Central memory CD4-positive, alpha-beta T cell (primary cell): ENCODE results near the gene MYCL.
A peak's percentile ranks its signal among the peaks of the same experiment; 100 is the strongest.

ENCODE experiments used
- DNase-seq: peaks from one replicate; pipeline ENCODE4 v3.0.0; 2022
- total RNA-seq, 3 experiments: gene quantifications; one replicate each; lab custom pipeline; 2026; lab: John Stamatoyannopoulos, UW

MYCL gene
- 0 to 1.2 (median 0.14) reads per million in 3 experiments for total RNA-seq

DNA sequence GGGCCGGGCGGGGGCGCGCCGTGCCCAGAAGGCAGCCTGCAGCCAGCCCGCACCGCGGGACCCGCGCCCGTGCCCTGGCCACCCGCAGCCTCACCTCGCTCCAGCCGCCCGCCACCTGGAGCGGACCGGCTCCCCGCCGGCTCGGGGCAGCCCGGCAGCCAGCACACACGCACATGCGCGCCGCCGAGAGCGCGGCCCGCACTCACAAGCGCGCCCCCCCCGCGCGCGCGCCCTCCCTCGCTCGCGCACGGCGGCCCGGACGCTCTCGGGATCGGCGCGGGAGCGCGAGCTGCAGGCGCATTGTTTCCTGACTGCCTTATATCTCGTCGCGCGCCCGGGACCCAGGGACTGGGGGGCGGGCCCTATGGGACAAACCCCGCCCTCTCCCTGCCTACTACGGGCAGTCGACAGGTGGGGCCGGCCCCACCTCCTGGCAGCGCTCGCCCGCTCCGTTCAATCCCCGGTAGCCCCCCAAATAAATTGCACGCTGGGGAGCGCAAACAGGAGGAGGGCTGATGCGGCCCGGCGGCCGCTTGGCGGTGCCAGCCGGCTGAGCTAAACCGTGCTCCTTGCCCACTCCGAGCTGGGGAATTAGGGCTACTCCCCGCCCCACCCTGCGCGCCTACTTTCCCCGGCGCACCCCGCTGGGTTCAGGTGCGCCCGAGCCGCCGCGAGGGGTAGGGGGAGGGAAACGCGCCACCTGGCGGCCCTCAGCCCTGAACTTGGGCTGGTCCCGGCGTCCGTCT, at the start of gene MYCL:
TSS of gene MYCL (minus strand) at position 204 of the 746 bp plus-strand sequence. CDS start 483 bp downstream, outside the sequence.
- DNase-seq = peak; percentile 54

DNA sequence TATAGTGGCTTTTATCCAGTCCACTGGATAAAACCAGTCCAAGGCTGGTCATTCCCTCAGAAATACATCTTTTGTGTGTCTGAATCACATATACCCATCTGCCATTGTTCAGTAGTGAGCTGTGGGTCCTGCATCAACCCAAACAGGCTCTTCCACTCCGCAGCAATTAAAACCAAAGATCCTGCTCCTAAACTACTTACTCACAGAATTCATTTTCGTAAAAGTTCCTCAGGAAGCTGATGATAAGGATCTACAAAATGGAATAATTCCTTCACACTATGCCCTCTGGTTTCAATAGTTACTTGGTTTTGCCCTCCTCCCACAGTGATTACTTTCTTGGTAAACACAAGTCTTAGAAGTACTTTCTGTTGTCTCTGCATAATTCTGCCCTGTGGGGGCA, 48.2 kb upstream of the MYCL start:
- DNase-seq = no peak

GRCh38 chr1:39947260-39947659, 45.5 kb upstream of the MYCL start:
- DNase-seq = no peak

- DNase-seq = no peak
Measured at GRCh38 chr1:39946216-39946615, 44.5 kb upstream of the MYCL start.

DNA sequence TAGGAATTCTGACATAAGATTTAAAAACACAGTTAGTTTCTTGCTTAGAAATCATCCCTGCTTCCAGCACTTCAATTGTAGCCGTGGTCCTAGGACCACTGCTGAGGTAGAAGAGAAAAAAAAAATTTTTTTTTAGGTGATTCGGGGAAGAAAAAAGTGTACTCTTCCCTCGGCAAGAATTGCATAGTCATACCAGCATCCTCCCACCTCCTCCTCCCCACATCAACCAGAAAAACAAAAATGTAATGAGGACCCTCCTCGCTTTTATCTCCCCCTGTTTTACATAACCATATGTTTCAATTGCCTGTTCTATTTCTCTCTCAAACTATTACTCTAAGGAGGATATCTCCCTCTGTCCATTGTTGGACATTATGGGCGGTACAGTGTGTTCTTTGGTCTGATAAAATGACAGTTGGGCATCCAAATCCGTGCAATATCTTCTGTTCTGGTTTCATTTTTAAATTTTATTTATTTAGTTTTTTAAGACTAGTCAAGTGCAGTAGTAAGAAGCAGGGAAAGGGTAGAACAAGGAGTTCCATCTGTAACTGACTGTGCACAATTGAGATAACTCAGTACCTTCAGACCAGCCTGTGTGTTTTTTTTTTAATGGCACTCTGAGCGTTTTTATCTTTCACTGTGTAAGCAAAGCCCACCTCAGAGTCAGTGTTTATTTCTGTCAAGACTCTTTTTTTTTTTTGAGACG, 42.8 kb upstream of the MYCL start:
- no peak for DNase-seq

DNA sequence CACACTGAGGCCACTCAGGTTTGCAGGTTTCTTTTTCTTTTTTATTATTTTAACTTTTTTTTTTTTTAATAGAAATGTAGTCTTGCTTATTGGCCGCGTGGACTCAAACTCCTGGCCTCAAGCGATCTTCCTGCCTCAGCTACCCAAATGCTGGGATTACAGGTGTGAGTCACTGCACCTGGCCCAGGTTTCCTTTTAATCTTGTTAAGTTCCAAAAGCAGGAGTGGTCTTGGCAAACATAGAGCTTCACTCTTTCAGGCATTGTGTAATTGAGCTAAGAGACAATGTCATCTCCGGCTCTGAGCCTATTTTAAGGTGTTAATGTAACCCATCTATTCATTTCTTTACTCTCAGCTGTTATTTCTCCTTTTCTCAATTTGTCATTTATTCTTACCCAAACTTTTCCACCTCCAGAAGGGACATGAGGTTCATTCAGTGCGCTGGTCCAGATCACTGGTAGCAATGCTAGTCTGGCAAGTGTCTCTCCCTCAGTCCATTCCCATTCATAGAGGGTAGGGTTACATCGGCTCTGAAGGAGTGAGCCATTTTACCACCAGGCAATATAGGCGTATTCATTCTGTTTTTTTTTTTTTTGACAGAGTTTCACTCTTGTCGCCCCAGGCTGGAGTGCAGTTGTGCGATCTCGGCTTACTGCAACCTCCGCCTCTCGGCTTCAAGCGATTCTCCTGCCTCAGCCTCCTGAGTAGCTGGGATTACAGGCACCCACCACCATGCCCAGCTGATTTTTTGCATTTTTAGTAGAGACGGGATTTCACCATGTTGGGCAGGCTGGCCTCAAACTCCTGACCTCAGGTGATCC, 42.0 kb upstream of the MYCL start:
- no peak for DNase-seq

DNA sequence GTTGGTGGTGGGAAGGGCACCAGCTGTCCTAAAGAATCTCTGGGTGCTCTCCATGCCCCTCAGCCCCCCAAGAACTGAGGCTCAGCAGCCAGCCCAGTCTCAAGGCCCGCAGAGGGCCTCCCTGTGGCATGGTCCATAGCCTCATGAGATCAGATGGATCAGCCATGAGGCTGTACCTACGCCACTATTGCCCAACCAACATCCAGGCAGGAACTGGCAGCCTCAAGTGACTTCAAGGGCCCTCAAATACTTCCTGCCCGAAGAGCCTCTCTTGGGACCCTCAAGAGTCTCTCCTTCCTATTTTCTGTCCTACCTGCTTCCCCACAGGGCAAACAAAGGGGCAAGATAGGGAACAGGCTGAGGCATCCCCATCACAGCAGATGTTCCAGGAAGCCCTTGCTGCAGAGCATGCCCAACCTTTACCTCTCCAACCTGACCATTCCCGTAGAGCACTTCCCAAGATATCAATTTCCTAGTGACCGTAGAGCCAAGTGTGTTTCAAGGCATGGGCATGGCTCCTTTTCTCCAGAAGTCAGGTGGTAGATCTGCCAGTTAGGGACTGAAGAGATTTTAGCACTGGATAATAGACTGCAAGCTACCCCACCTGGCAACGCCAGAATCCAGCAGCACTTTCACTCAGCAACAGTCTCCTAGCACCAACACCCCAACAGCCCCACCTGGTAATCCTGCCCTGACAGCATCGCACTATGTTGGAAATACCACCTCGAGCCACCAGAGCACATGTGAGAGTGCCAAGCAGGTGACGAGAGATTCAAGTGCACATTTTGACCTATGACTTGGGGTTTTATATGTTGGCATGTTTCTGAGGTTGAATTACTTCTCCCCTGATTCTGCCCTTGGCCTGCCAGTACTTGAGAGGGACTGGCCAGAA, 39.5 kb upstream of the MYCL start:
- no peak for DNase-seq

DNA sequence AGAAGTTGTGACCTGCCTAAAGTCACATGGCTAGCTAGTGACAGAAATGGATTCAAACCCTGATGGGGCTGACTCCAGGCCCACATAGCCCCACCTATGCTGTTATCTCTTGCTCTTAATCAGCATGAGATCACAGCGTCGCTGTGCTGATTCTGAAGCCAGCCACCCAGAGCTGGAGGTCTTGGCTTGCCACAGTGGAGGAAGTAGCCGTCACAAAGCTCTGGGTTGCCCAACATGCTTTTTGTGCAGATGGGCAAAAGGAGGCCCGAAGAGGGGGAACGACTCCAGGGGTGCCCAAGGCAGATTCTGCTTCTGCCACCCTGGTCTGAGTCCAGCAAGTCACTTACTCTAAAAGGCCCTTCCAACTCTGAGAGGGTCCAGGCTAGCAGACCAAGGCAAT, 38.5 kb upstream of the MYCL start:
- no peak for DNase-seq

DNA sequence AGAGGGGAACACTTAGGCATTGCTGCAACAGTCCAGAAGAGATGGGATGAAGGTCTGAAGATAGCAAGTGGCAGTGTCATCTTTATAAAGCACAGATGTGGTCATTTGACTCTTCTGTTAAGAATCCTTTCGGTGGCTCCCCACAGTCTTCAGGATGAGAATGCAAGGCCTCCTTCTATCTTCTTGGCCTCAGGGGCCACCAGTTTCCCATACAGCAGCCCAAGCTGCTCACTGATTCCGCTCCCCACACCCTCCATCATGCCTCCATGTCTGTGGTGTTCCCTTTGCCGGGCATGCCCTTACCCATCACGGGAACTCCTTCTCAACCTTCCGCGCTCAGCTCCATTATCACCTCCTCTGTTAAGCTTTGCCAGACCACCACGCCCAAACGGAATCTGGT, 37.1 kb upstream of the MYCL start:
- DNase-seq = no peak

- DNase-seq = no peak
Measured at GRCh38 chr1:39936724-39937491, 35.2 kb upstream of the MYCL start.

DNA sequence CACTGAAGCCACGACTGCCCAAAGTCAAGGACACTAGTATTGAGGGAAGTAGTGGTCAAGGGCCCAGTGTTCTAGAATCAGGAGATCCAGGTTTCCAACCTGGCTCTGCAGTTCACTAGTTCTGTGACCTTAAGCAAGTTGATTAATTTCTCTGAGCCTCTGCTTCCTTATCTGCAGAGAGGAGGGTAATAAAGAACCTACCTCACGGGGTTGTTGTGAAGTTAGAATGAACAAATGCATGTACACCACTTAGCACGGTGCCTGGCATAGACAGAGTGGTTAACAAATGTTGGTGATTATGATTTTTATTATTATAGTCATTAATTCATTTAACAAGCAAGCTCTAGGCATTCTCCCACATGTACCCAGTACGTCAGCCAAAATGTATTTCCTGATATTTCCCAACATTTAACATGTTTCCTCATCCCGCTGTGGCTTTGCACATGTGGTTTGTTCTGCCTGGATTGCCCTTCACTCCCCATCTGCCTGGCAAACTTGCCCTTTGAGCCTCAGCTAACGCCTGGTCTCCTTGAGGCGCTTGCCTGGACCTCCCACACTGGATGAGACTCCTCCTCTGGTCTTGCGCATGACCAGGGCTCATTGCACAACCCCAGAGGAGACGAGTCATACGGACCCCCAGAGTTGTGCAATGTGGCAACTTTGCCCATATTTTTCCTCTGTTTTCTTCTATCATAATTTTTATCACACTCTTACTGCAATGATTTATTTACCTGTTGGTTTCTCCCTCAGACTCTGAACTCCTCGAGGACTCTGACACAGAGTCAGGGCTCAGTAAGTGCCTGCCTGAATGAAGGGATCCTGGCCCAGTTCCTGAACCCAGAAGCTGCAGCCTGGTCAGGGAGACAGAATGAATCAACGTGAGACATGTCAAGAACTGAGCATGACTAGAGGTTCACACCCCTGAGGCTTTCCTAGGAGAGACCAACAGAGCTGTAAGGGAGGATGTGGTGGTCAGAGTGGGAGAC, 32.5 kb upstream of the MYCL start:
- no peak for DNase-seq

GRCh38 chr1:39928809-39929587, 27.3 kb upstream of the MYCL start:
- DNase-seq = no peak

DNA sequence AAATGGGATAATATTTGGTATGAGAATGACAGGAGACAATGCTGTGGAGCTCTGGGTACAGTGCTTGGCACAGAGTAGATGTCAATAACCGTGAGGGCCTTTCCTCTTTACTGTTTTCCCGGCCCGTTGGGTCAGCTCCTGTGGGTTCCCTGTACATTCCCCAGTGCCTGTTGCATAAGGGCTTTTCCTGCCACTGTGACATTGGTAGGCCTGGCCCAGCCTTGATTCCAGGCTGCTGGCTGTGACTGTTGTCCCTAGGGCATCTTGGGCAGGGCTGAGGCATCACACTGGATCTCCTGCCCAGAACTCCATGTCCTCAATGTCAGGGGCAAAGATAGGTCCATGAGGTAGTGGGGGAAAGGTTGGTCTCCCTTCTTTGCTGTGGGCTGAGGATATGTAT, 25.8 kb upstream of the MYCL start:
- DNase-seq = no peak

- no peak for DNase-seq
Measured at GRCh38 chr1:39926820-39927219, 25.1 kb upstream of the MYCL start.

GRCh38 chr1:39926343-39926793, 24.7 kb upstream of the MYCL start:
- DNase-seq = no peak

- DNase-seq = no peak
Measured at GRCh38 chr1:39925721-39926342, 24.1 kb upstream of the MYCL start.

DNA sequence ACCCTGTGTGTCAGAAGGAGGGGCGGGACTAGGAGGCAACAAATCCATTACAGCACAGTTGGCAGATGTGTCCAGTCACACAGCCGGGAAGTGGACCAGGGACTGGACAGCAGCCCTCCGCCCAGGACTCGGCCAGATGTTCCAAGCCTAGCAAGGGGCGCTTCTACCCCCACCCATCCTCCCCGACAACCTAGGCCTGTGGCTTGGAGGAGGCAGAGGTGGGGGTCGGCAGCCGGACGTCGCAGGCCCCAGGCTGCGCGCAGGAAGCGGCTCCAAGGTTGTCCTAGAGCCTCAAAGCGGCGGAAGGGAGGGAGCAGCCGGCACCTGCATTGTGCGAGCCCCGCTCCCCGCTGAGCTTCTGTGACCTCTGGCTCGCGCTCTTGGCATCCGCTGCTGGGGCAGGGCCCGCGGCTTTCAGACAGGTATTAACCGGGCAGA, 20.6 kb upstream of the MYCL start:
- DNase-seq = no peak

DNA sequence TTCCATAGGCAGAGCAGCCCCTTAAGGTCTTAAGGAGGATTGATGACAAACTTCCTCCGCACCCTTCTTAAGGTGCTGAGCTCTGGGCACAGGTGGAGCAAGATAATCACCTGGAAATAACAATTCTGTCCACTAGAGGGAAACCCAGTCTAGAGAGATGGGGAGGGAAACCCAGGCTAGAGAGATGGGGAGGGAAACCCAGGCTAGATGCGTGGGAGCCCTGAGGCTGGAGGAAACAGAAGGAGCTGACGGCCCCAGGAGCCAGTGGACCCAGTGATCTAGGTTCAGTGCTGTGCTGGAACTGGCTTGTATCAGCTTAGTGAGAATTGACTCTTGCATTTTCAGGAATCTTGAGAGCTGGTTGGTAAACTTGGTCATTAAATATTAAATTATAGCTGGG, 17.8 kb upstream of the MYCL start:
- peak; percentile 64 for DNase-seq

- DNase-seq = no peak
Measured at GRCh38 chr1:39917825-39918224, 16.1 kb upstream of the MYCL start.
